Testis (tissue), 3 donors: ENCODE measurements around the gene WNK3. TPM values are rescaled to one million over a fixed set of nuclear protein-coding genes. Genes with fewer than 3 reads are reported as not detected.

ENCODE experiments used
- DNase-seq: peaks from one replicate; pipeline ENCODE4 v3.0.0-alpha.2; 2019
- H3K27ac ChIP-seq, 2 donors: fragments of 200-600 bp; sonication (generic); one replicate each; pipeline ENCODE4 v1.5.1; 2019
- H3K27me3 ChIP-seq: fragments of 200-600 bp; sonication (generic); one replicate; pipeline ENCODE4 v1.5.1; 2019
- H3K36me3 ChIP-seq: fragments of 200-600 bp; sonication (generic); one replicate; pipeline ENCODE4 v1.5.1; 2017; ENCODE audit warnings: low read depth; ENCODE audit errors: missing control alignments
- H3K4me1 ChIP-seq: fragments of 200-600 bp; sonication (generic); one replicate; pipeline ENCODE4 v1.5.1; 2019
- H3K4me3 ChIP-seq, 2 donors: fragments of 200-600 bp; sonication (generic); one replicate each; pipeline ENCODE4 v1.5.1; 2017 to 2019
- H3K9me3 ChIP-seq: fragments of 200-600 bp; sonication (generic); one replicate; pipeline ENCODE4 v1.5.1; 2017
- POLR2A ChIP-seq: fragments of 450-650 bp; IDR thresholded peaks from one replicate; pipeline ENCODE4 v1.6.1; 2017; ENCODE audit warnings: antibody characterized with exemption, mild to moderate bottlenecking, moderate library complexity
- WGBS, 2 donors: methylation state at CpG; one replicate each; pipeline ENCODE4 v1.1.5; 2018; 5-methylcytosine and 5-hydroxymethylcytosine counted together
- intact Hi-C: fragments of 100-400 bp; cut with DNase I; formaldehyde crosslinking; loops from one replicate; pipeline ENCODE4 v1.15.1; 2023; ENCODE audit warnings: low total_unique reads
- polyA plus RNA-seq: library from polyadenylated mRNA; stranded (reverse); fragments of 350-450 nt; fragmentation: Illumina TruSeq; extraction: RNeasy Lipid Tissue Mini Kit (QIAGEN cat#74804); gene quantifications from one replicate; pipeline ENCODE4 v1.2.3, GENCODE V29; 2014; ENCODE audit warnings: low read depth, low replicate concordance; ENCODE audit not compliant: insufficient read depth
- total RNA-seq, 2 donors: library from RNA; depleted of rRNA; stranded (reverse); fragments of >200 nt; gene quantifications; one replicate each; pipeline ENCODE4 v1.2.3, GENCODE V29; 2016
- TF ChIP-seq, protein P1 (sequence below), 3 experiments: fragments of 450-650 bp in 2 of 3; fragments of 200-600 bp in 1 of 3; sonication (generic) in 1 of 3; IDR thresholded peaks; one replicate each; pipeline ENCODE4 v1.5.1; 2016 to 2019; ENCODE audit warnings: antibody characterized with exemption in 3 of 3, mild to moderate bottlenecking in 2 of 3, moderate library complexity in 1 of 3

WNK3 gene
- total and polyA plus RNA-seq, 3 donors from 2014 or later, result 18.1 to 110 (median 104) TPM

DNA sequence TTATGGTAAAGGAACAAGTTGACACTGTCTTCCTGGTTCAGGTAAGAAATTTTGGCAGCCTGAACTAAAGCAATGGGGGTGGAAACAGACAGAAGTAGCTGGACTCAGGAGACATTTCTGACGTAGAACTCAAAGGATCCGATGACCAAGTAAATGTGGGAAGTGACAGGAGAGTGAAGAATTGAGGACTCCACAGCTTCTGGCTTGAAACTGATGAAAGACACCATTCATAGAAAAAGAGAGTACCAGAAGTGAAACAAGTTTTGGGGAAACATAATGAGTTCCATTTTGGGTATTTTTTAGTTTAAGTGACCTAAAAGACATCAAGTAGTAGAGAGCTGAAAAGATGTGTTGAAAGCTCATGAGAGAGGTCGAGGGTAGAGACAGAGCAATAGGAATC lies 180.5 kb downstream of the WNK3 start:
- Histone ChIP-seq H3K9me3 (no peaks in the 10 kb centered on the region), H3K36me3 (no peaks in the 10 kb centered on the region), H3K4me3 (no peak overlapping the region), H3K27me3 (no peaks in the 10 kb centered on the region), H3K27ac (no peak overlapping the region), H3K4me1 (peaks cover 3% of the 10 kb centered on the region)
- 93 to 94% methylated on average over 3 of the region's 3 CpGs for WGBS, 2 donors
- intact Hi-C loops, result no loop called here
- TF ChIP-seq POLR2A, result no peak
- TF ChIP-seq, protein P1, sequence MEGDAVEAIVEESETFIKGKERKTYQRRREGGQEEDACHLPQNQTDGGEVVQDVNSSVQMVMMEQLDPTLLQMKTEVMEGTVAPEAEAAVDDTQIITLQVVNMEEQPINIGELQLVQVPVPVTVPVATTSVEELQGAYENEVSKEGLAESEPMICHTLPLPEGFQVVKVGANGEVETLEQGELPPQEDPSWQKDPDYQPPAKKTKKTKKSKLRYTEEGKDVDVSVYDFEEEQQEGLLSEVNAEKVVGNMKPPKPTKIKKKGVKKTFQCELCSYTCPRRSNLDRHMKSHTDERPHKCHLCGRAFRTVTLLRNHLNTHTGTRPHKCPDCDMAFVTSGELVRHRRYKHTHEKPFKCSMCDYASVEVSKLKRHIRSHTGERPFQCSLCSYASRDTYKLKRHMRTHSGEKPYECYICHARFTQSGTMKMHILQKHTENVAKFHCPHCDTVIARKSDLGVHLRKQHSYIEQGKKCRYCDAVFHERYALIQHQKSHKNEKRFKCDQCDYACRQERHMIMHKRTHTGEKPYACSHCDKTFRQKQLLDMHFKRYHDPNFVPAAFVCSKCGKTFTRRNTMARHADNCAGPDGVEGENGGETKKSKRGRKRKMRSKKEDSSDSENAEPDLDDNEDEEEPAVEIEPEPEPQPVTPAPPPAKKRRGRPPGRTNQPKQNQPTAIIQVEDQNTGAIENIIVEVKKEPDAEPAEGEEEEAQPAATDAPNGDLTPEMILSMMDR (IDR thresholded peaks at IDR 0.05), result no peak
- no peak for DNase-seq

DNA sequence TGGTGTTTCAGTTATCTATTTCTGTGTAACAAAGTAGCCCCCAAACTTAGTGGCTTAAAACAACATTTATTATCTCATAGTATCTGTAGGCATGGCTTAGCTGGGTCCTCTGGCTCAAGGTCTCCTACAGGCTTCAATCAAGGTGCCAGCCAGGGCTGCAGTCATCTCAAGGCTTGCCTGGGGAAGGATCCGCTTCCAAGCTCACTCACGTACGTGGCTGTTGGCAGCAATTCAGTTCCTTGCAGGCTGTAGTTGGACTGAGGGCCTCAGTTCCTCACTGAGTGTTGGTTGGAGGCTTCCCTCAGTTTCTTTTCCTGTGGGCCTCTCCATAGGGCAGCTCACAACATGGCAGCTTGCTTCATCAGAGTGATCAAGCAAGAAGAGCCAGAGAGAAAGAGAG lies 184.1 kb downstream of the WNK3 start:
- intact Hi-C loops, result no loop called here
- TF ChIP-seq, protein P1 (IDR thresholded peaks at IDR 0.05), result no peak
- no peak for TF ChIP-seq POLR2A
- H3K4me1 ChIP-seq, result no peaks in the 10 kb centered on the region
- 74% methylated on average over 3 of the region's 3 CpGs; no CpG with 5 or more reads in 1 of the 2 donors for WGBS, 2 donors
- H3K9me3 ChIP-seq, result no peaks in the 10 kb centered on the region
- no peak overlapping the region for H3K4me3 ChIP-seq
- no peaks in the 10 kb centered on the region for H3K27me3 ChIP-seq
- no peak overlapping the region for H3K27ac ChIP-seq
- no peaks in the 10 kb centered on the region for H3K36me3 ChIP-seq
- no peak for DNase-seq

GRCh38 chrX:54172455-54172854 lies 185.4 kb downstream of the WNK3 start:
- intact Hi-C loops, result no loop called here
- WGBS, 2 donors, result 91 to 97% methylated on average over 3 of the region's 3 CpGs

GRCh38 chrX:54171527-54172250 lies 186.2 kb downstream of the WNK3 start:
- no peak for DNase-seq
- intact Hi-C loops, result no loop called here
- Histone ChIP-seq H3K36me3 (no peaks in the 10 kb centered on the region), H3K27me3 (no peaks in the 10 kb centered on the region), H3K4me1 (no peaks in the 10 kb centered on the region), H3K27ac (no peak overlapping the region), H3K9me3 (no peaks in the 10 kb centered on the region), H3K4me3 (no peak overlapping the region)
- 55 to 66% methylated on average over 4 of the region's 4 CpGs for WGBS, 2 donors
- TF ChIP-seq POLR2A, result no peak
- TF ChIP-seq, protein P1 (IDR thresholded peaks at IDR 0.05), result no peak

More at GRCh38 chrX:54172455-54172854, 185.4 kb downstream of the WNK3 start:
- TF ChIP-seq, protein P1 (IDR thresholded peaks at IDR 0.05), result no peak
- no peak for TF ChIP-seq POLR2A
- no peaks in the 10 kb centered on the region for H3K9me3 ChIP-seq
- no peak for DNase-seq
- no peaks in the 10 kb centered on the region for H3K36me3 ChIP-seq
- no peaks in the 10 kb centered on the region for H3K4me1 ChIP-seq
- no peaks in the 10 kb centered on the region for H3K27me3 ChIP-seq
- H3K27ac ChIP-seq, result no peak overlapping the region
- H3K4me3 ChIP-seq, result no peak overlapping the region

- no peaks in the 10 kb centered on the region for H3K9me3 ChIP-seq
- intact Hi-C loops, result no loop called here
- no peak for TF ChIP-seq POLR2A
- TF ChIP-seq, protein P1 (IDR thresholded peaks at IDR 0.05), result no peak
- no peak for DNase-seq
- no peak overlapping the region for H3K27ac ChIP-seq
- no peak overlapping the region for H3K4me3 ChIP-seq
- no peaks in the 10 kb centered on the region for H3K4me1 ChIP-seq
- no peaks in the 10 kb centered on the region for H3K36me3 ChIP-seq
- H3K27me3 ChIP-seq, result no peaks in the 10 kb centered on the region
Measured at GRCh38 chrX:54171091-54171490, 186.8 kb downstream of the WNK3 start.
